IMR-90 (cell line): ENCODE data around the gene SV2B. TPM values are rescaled to one million over a fixed set of nuclear protein-coding genes. Genes with fewer than 3 reads are reported as not detected.

Experiments used
- ATAC-seq: fragments of 200-7000 bp; cut with Tn5 transposase; 2 replicates; pipeline ENCODE4 v1.9.1; 2020; ENCODE audit warnings: low read depth, mild to moderate bottlenecking, moderate library complexity
- BruUV-seq: library from RNA; stranded (reverse); fragments of 400-500 nt; replicated peaks from 2 replicates; lab custom pipeline; 2021; lab: Mats Ljungman, UMichigan
- CTCF ChIA-PET: fragments of 300-600 bp; formaldehyde crosslinking; extraction: SDS; loops from one replicate; lab custom pipeline; 2021; ENCODE audit warnings: antibody characterized with exemption; lab: Yijun Ruan, JAX
- POLR2A ChIA-PET: fragments of 300-600 bp; sonication (Branson Sonifier 250); formaldehyde crosslinking; loops from one replicate; lab custom pipeline; 2022; ENCODE audit warnings: antibody characterized with exemption; ENCODE audit not compliant: unreplicated experiment; lab: Charles Lee
- DNase-seq: peaks from one replicate; pipeline ENCODE4 v3.0.0; 2013
- H2AFZ ChIP-seq: replicated peaks from 2 replicates; pipeline ENCODE3; 2013; ENCODE audit warnings: low read length, mild to moderate bottlenecking; ENCODE audit not compliant: poor library complexity
- H2AK5ac ChIP-seq: 2 replicates; pipeline ENCODE4 v1.6.1; 2013; ENCODE audit warnings: low read depth, low read length, inconsistent platforms
- H2AK9ac ChIP-seq: replicated peaks from 2 replicates; pipeline ENCODE3; 2013; ENCODE audit warnings: mild to moderate bottlenecking, low read depth, low read length, moderate library complexity; ENCODE audit not compliant: poor library complexity
- H2BK120ac ChIP-seq: 2 replicates; pipeline ENCODE4 v1.6.1; 2013; ENCODE audit warnings: low read depth, low read length, inconsistent platforms
- H2BK15ac ChIP-seq: 3 replicates; pipeline ENCODE4 v1.6.1; 2013; ENCODE audit warnings: low read depth, low read length, inconsistent platforms
- H2BK20ac ChIP-seq: 2 replicates; pipeline ENCODE4 v1.6.1; 2013; ENCODE audit warnings: low read depth, mild to moderate bottlenecking, inconsistent platforms, low read length, moderate library complexity
- H2BK5ac ChIP-seq: 2 replicates; pipeline ENCODE4 v1.6.1; 2013; ENCODE audit warnings: mild to moderate bottlenecking, low read depth, low read length, inconsistent platforms; ENCODE audit not compliant: poor library complexity, severe bottlenecking
- H3K14ac ChIP-seq: replicated peaks from 2 replicates; pipeline ENCODE4 v1.6.1; 2013; ENCODE audit warnings: low read depth, low read length, inconsistent platforms
- H3K18ac ChIP-seq: 2 replicates; pipeline ENCODE4 v1.6.1; 2013; ENCODE audit warnings: low read depth, low read length, control low read depth
- H3K23ac ChIP-seq: 2 replicates; pipeline ENCODE4 v1.6.1; 2013; ENCODE audit warnings: low read depth, low read length, inconsistent platforms
- H3K27ac ChIP-seq: 2 replicates; pipeline ENCODE4 v1.5.1; 2013; ENCODE audit warnings: mild to moderate bottlenecking, control low read depth, low read length; ENCODE audit not compliant: insufficient read depth
- H3K27me3 ChIP-seq: 2 replicates; pipeline ENCODE4 v1.6.1; 2013; ENCODE audit warnings: low read length; ENCODE audit not compliant: control insufficient read depth, insufficient read depth
- H3K36me3 ChIP-seq: 2 replicates; pipeline ENCODE4 v1.6.1; 2013; ENCODE audit warnings: low read length, mixed read lengths; ENCODE audit not compliant: control insufficient read depth, insufficient read depth
- H3K4ac ChIP-seq: 2 replicates; pipeline ENCODE4 v1.6.1; 2013; ENCODE audit warnings: low read depth, low read length, inconsistent platforms
- H3K4me1 ChIP-seq: 2 replicates; pipeline ENCODE4 v1.6.1; 2013; ENCODE audit warnings: low read length, mixed read lengths; ENCODE audit not compliant: control insufficient read depth, insufficient read depth
- H3K4me2 ChIP-seq: 2 replicates; pipeline ENCODE4 v1.6.1; 2013; ENCODE audit warnings: low read depth, mild to moderate bottlenecking, control low read depth, low read length, moderate library complexity
- H3K4me3 ChIP-seq: 2 replicates; pipeline ENCODE4 v1.5.1; 2013; ENCODE audit warnings: low read depth, mild to moderate bottlenecking, control low read depth, low read length, moderate library complexity; ENCODE audit not compliant: insufficient read depth
- H3K56ac ChIP-seq: 2 replicates; pipeline ENCODE4 v1.6.1; 2013; ENCODE audit warnings: low read length, inconsistent platforms; ENCODE audit not compliant: insufficient read depth; ENCODE audit errors: extremely low read depth
- H3K79me1 ChIP-seq, 2 experiments: 2 replicates each; pipeline ENCODE4 v1.6.1; 2013; ENCODE audit warnings: low read length in 2 of 2, inconsistent platforms in 1 of 2, low read depth in 1 of 2
- H3K9ac ChIP-seq: 2 replicates; pipeline ENCODE4 v1.6.1; 2013; ENCODE audit warnings: low read depth, low read length, control low read depth
- H3K9me1 ChIP-seq: 2 replicates; pipeline ENCODE4 v1.6.1; 2013; ENCODE audit warnings: low read length, inconsistent platforms; ENCODE audit not compliant: insufficient read depth
- H3K9me3 ChIP-seq: 2 replicates; pipeline ENCODE4 v1.6.1; 2013; ENCODE audit warnings: low read length; ENCODE audit not compliant: control insufficient read depth, insufficient read depth
- H4K20me1 ChIP-seq: 2 replicates; pipeline ENCODE4 v1.6.1; 2013; ENCODE audit warnings: low read length, inconsistent platforms; ENCODE audit not compliant: insufficient read depth
- H4K5ac ChIP-seq: 2 replicates; pipeline ENCODE4 v1.6.1; 2013; ENCODE audit warnings: mild to moderate bottlenecking, low read depth, low read length, control low read depth
- H4K8ac ChIP-seq, 2 experiments: 2 replicates each; pipeline ENCODE4 v1.6.1; 2013; ENCODE audit warnings: low read depth in 2 of 2, low read length in 2 of 2, control low read depth in 1 of 2, inconsistent platforms in 1 of 2
- H4K91ac ChIP-seq: 2 replicates; pipeline ENCODE4 v1.6.1; 2013; ENCODE audit warnings: low read depth, low read length, inconsistent platforms; ENCODE audit not compliant: insufficient read depth
- BHLHE40 ChIP-seq: fragments of 150-350 bp; IDR thresholded peaks from 2 replicates; pipeline ENCODE4 v1.6.1; 2016; ENCODE audit warnings: mild to moderate bottlenecking, low read depth, low read length
- MAFK ChIP-seq: IDR thresholded peaks from 2 replicates; pipeline ENCODE4 v1.6.1; 2012; ENCODE audit warnings: low read depth, low read length, improper control_type of control experiment
- MAZ ChIP-seq: IDR thresholded peaks from 2 replicates; pipeline ENCODE4 v1.6.1; 2012; ENCODE audit warnings: low read depth, mild to moderate bottlenecking, low read length, improper control_type of control experiment, moderate library complexity, borderline replicate concordance
- RAD21 ChIP-seq: IDR thresholded peaks from 2 replicates; pipeline ENCODE4 v1.6.1; 2012; ENCODE audit warnings: low read length, improper control_type of control experiment
- RCOR1 ChIP-seq: IDR thresholded peaks from 2 replicates; pipeline ENCODE4 v1.6.1; 2012; ENCODE audit warnings: mild to moderate bottlenecking, low read length, improper control_type of control experiment; ENCODE audit not compliant: insufficient replicate concordance
- RFX5 ChIP-seq: IDR thresholded peaks from 2 replicates; pipeline ENCODE4 v1.8.0; 2012; ENCODE audit warnings: low read depth, mild to moderate bottlenecking, low read length, moderate library complexity
- SMC3 ChIP-seq: fragments of 150-350 bp; IDR thresholded peaks from 2 replicates; pipeline ENCODE4 v1.6.1; 2016; ENCODE audit warnings: low read depth, mild to moderate bottlenecking, antibody characterized with exemption, low read length, moderate library complexity
- WGBS, 2 experiments: methylation state at CpG; one replicate each; pipeline versions ENCODE4 v1.1.5 to v1.1.7; 2013; ENCODE audit warnings: missing lambda C conversion rate in 2 of 2; ENCODE audit not compliant: insufficient read length in 1 of 2; ENCODE audit errors: extremely low coverage in 2 of 2; 5-methylcytosine and 5-hydroxymethylcytosine counted together
- dilution Hi-C: fragments of 300-500 bp; cut with HindIII; formaldehyde crosslinking; loops from one replicate; pipeline ENCODE4 v1.14.3; 2018; ENCODE audit warnings: low sequenced_read_pairs; ENCODE audit not compliant: unreplicated experiment
- in situ Hi-C: fragments of 300-500 bp; cut with MboI; formaldehyde crosslinking; loops from 3 replicates; pipeline ENCODE4 v1.14.3; 2019; ENCODE audit warnings: low sequenced_read_pairs, inconsistent platforms, mixed read lengths
- intact Hi-C: fragments of 100-400 bp; cut with micrococcal nuclease; formaldehyde crosslinking; loops from 2 replicates; pipeline ENCODE4 v1.10.0; 2022
- polyA plus RNA-seq, 3 experiments: library from polyadenylated mRNA; depleted of rRNA; stranded (reverse); fragments of >200 nt; gene quantifications; 2 replicates each; pipeline ENCODE4 v1.2.3, GENCODE V29; 2012; ENCODE audit warnings: low replicate concordance in 1 of 3
- total RNA-seq: library from RNA; depleted of rRNA; stranded (reverse); fragments of >200 nt; gene quantifications from 2 replicates; pipeline ENCODE4 v1.2.3, GENCODE V29; 2012
- TF ChIP-seq, protein P1 (sequence below): fragments of 150-350 bp; IDR thresholded peaks from 2 replicates; pipeline ENCODE4 v1.6.1; 2017; ENCODE audit warnings: mild to moderate bottlenecking, antibody characterized with exemption, low read length, low read depth

The SV2B gene
- total and polyA plus RNA-seq, 2 of the 4 experiments (the other 2 are of a cell fraction): not detected

DNA sequence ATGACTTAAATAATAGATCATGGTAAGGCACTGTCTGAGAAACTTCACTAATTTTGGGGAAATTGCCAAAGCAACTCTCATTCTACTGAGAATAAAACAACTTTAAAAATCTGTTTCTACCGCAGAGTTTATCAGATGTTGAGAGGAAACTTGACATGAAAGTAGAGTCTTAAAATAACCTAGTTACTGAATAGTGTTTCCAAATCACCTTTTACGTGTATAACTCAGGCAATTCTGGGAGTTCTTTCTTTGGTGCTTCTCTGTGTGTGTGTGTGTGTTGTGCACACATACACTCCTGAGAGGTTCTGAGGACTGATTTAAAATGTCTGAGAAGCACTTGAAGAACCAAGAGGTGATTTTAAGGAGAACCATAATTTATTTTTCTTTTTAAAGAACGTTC lies 236.6 kb downstream of the SV2B start:
- no peak overlapping the region for H3K23ac ChIP-seq
- H2AFZ ChIP-seq: no peak overlapping the region
- dilution Hi-C loops (no loop called here), in situ Hi-C loops (loop anchor here (10.0 kb wide), 1 partner anchor 58 kb away; no protein-coding TSS in a partner anchor), intact Hi-C loops (no loop called here)
- no peak overlapping the region for H3K4me3 ChIP-seq
- no peaks in the 10 kb centered on the region for H3K9me3 ChIP-seq
- H4K20me1 ChIP-seq: no peaks in the 10 kb centered on the region
- no peak overlapping the region for H2BK20ac ChIP-seq
- H3K14ac ChIP-seq: no peak overlapping the region
- no peaks in the 10 kb centered on the region for H3K79me1 ChIP-seq
- WGBS, 2 experiments: no CpG with 5 or more reads among the region's 3 CpGs
- no peak overlapping the region for H2AK9ac ChIP-seq
- no peak overlapping the region for H4K5ac ChIP-seq
- H3K56ac ChIP-seq: no peak overlapping the region
- ChIA-PET CTCF (no interaction called here), POLR2A (no interaction called here)
- H3K9me1 ChIP-seq: no peaks in the 10 kb centered on the region
- H3K4me2 ChIP-seq: no peak overlapping the region
- H3K27ac ChIP-seq: no peak overlapping the region
- no peak overlapping the region for H2BK120ac ChIP-seq
- H3K27me3 ChIP-seq: no peaks in the 10 kb centered on the region
- no peaks in the 10 kb centered on the region for H3K36me3 ChIP-seq
- DNase-seq: no peak
- ATAC-seq: no peak
- no peak overlapping the region for H2BK5ac ChIP-seq
- no TSS peak for BruUV-seq
- no peak overlapping the region for H2AK5ac ChIP-seq
- no peak for TF ChIP-seq MAZ
- TF ChIP-seq, protein P1, sequence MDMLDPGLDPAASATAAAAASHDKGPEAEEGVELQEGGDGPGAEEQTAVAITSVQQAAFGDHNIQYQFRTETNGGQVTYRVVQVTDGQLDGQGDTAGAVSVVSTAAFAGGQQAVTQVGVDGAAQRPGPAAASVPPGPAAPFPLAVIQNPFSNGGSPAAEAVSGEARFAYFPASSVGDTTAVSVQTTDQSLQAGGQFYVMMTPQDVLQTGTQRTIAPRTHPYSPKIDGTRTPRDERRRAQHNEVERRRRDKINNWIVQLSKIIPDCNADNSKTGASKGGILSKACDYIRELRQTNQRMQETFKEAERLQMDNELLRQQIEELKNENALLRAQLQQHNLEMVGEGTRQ: no peak
- no peak for TF ChIP-seq RCOR1
- TF ChIP-seq RAD21: no peak
- TF ChIP-seq SMC3: no peak
- TF ChIP-seq BHLHE40: no peak
- TF ChIP-seq MAFK: no peak
- TF ChIP-seq RFX5: no peak
- H4K8ac ChIP-seq: no peak overlapping the region
- H3K4ac ChIP-seq: no peak overlapping the region
- H3K18ac ChIP-seq: no peak overlapping the region
- no peak overlapping the region for H4K91ac ChIP-seq
- H3K9ac ChIP-seq: no peak overlapping the region
- no peaks in the 10 kb centered on the region for H3K4me1 ChIP-seq
- H2BK15ac ChIP-seq: no peak overlapping the region
